ENCODE results near the gene COASY. TPM values are rescaled to one million over a fixed set of nuclear protein-coding genes. Genes with fewer than 3 reads are reported as not detected.

Gene COASY
- 93.1 and 95.4 TPM in 2 replicates for total RNA-seq

GRCh38 chr17:42561897-42562387, at the start of gene COASY:
COASY (plus strand) TSS chr17:42562148; CDS start chr17:42562623, 475 bp downstream.
- intact Hi-C loops (cut with micrococcal nuclease), result loop anchor here (1.0 to 10.0 kb wide), 2 partner anchors 15 to 423 kb away; partner anchors contain the start of genes PSMC3IP, PTGES3L and RUNDC1
- Mint-ChIP-seq H3K4me1 (ENCODE audit: low read depth) (peaks cover 25% of the 10 kb centered on the region), H3K9me3 (no peaks in the 10 kb centered on the region), H3K27me3 (ENCODE audit: insufficient read depth) (no peaks in the 10 kb centered on the region), H3K4me3 (peak within 1 kb of the TSS; percentile 87), H3K27ac (peak within 1 kb of the TSS; percentile 92), H3K36me3 (ENCODE audit: low read depth) (peaks cover 6% of the 10 kb centered on the region)
- DNase-seq (ENCODE audit: low spot score), result peak; percentile 91

- Mint-ChIP-seq H3K27ac (no peak overlapping the region), H3K27me3 (ENCODE audit: insufficient read depth) (peaks cover 2% of the 10 kb centered on the region), H3K4me3 (no peak overlapping the region), H3K9me3 (no peaks in the 10 kb centered on the region), H3K4me1 (ENCODE audit: low read depth) (peaks cover 9% of the 10 kb centered on the region), H3K36me3 (ENCODE audit: low read depth) (peaks cover 6% of the 10 kb centered on the region)
- DNase-seq (ENCODE audit: low spot score), result no peak
- intact Hi-C loops (cut with micrococcal nuclease), result no loop called here
Observed at GRCh38 chr17:42512246-42512645, 49.7 kb upstream of the COASY start.

- no peaks in the 10 kb centered on the region for H3K9me3 Mint-ChIP-seq
- no peak for DNase-seq (ENCODE audit: low spot score)
- peaks cover 2% of the 10 kb centered on the region for H3K27me3 Mint-ChIP-seq (ENCODE audit: insufficient read depth)
- H3K4me3 Mint-ChIP-seq, result no peak overlapping the region
- H3K4me1 Mint-ChIP-seq (ENCODE audit: low read depth), result peaks cover 9% of the 10 kb centered on the region
- H3K36me3 Mint-ChIP-seq (ENCODE audit: low read depth), result peaks cover 4% of the 10 kb centered on the region
- intact Hi-C loops (cut with micrococcal nuclease), result no loop called here
- no peak overlapping the region for H3K27ac Mint-ChIP-seq
Observed at GRCh38 chr17:42512733-42513251, 49.2 kb upstream of the COASY start.

GRCh38 chr17:42513686-42514085, 48.3 kb upstream of the COASY start:
- peaks cover 5% of the 10 kb centered on the region for H3K4me1 Mint-ChIP-seq (ENCODE audit: low read depth)
- H3K36me3 Mint-ChIP-seq (ENCODE audit: low read depth), result peaks cover 1% of the 10 kb centered on the region
- no peak overlapping the region for H3K4me3 Mint-ChIP-seq
- intact Hi-C loops (cut with micrococcal nuclease), result no loop called here
- no peak overlapping the region for H3K27ac Mint-ChIP-seq
- peaks cover 2% of the 10 kb centered on the region for H3K27me3 Mint-ChIP-seq (ENCODE audit: insufficient read depth)
- no peaks in the 10 kb centered on the region for H3K9me3 Mint-ChIP-seq
- DNase-seq (ENCODE audit: low spot score), result no peak

- H3K4me3 Mint-ChIP-seq, result no peak overlapping the region
Observed at GRCh38 chr17:42514279-42514678, 47.7 kb upstream of the COASY start.

GRCh38 chr17:42514867-42515266, 47.1 kb upstream of the COASY start:
- Mint-ChIP-seq H3K4me1 (ENCODE audit: low read depth) (no peaks in the 10 kb centered on the region), H3K27me3 (ENCODE audit: insufficient read depth) (peaks cover 2% of the 10 kb centered on the region), H3K9me3 (no peaks in the 10 kb centered on the region), H3K4me3 (no peak overlapping the region), H3K27ac (no peak overlapping the region), H3K36me3 (ENCODE audit: low read depth) (peaks cover 1% of the 10 kb centered on the region)
- intact Hi-C loops (cut with micrococcal nuclease), result no loop called here
- DNase-seq (ENCODE audit: low spot score), result no peak

More at GRCh38 chr17:42514279-42514678, 47.7 kb upstream of the COASY start:
- Mint-ChIP-seq H3K36me3 (ENCODE audit: low read depth) (peaks cover 1% of the 10 kb centered on the region), H3K27ac (no peak overlapping the region), H3K4me1 (ENCODE audit: low read depth) (no peaks in the 10 kb centered on the region), H3K27me3 (ENCODE audit: insufficient read depth) (peaks cover 2% of the 10 kb centered on the region), H3K9me3 (no peaks in the 10 kb centered on the region)
- no peak for DNase-seq (ENCODE audit: low spot score)
- intact Hi-C loops (cut with micrococcal nuclease), result no loop called here

- intact Hi-C loops (cut with micrococcal nuclease), result loop anchor here (1.0 to 2.0 kb wide), 3 partner anchors 78 to 195 kb away; no protein-coding TSS in a partner anchor
- Mint-ChIP-seq H3K27ac (no peak overlapping the region), H3K9me3 (no peaks in the 10 kb centered on the region), H3K36me3 (ENCODE audit: low read depth) (peaks cover 11% of the 10 kb centered on the region), H3K27me3 (ENCODE audit: insufficient read depth) (peaks cover 4% of the 10 kb centered on the region), H3K4me3 (no peak overlapping the region), H3K4me1 (ENCODE audit: low read depth) (no peaks in the 10 kb centered on the region)
- peak; percentile 70 for DNase-seq (ENCODE audit: low spot score)
Observed at GRCh38 chr17:42517516-42517915, 44.4 kb upstream of the COASY start.

GRCh38 chr17:42518046-42518754, 43.7 kb upstream of the COASY start:
- Mint-ChIP-seq H3K9me3 (no peaks in the 10 kb centered on the region), H3K36me3 (ENCODE audit: low read depth) (peaks cover 11% of the 10 kb centered on the region), H3K4me3 (no peak overlapping the region), H3K4me1 (ENCODE audit: low read depth) (no peaks in the 10 kb centered on the region), H3K27ac (no peak overlapping the region), H3K27me3 (ENCODE audit: insufficient read depth) (peaks cover 4% of the 10 kb centered on the region)
- intact Hi-C loops (cut with micrococcal nuclease), result no loop called here
- DNase-seq (ENCODE audit: low spot score), result no peak

- no peak for DNase-seq (ENCODE audit: low spot score)
- no peaks in the 10 kb centered on the region for H3K9me3 Mint-ChIP-seq
- H3K4me3 Mint-ChIP-seq, result no peak overlapping the region
- peaks cover 4% of the 10 kb centered on the region for H3K27me3 Mint-ChIP-seq (ENCODE audit: insufficient read depth)
- no peaks in the 10 kb centered on the region for H3K4me1 Mint-ChIP-seq (ENCODE audit: low read depth)
- intact Hi-C loops (cut with micrococcal nuclease), result no loop called here
- H3K27ac Mint-ChIP-seq, result no peak overlapping the region
- peaks cover 11% of the 10 kb centered on the region for H3K36me3 Mint-ChIP-seq (ENCODE audit: low read depth)
Observed at GRCh38 chr17:42518755-42519545, 43.0 kb upstream of the COASY start.

- Mint-ChIP-seq H3K27me3 (ENCODE audit: insufficient read depth) (peaks cover 6% of the 10 kb centered on the region), H3K4me1 (ENCODE audit: low read depth) (no peaks in the 10 kb centered on the region), H3K9me3 (no peaks in the 10 kb centered on the region), H3K36me3 (ENCODE audit: low read depth) (peaks cover 10% of the 10 kb centered on the region), H3K4me3 (no peak overlapping the region), H3K27ac (no peak overlapping the region)
- DNase-seq (ENCODE audit: low spot score), result no peak
- intact Hi-C loops (cut with micrococcal nuclease), result no loop called here
Observed at GRCh38 chr17:42519546-42520491, 42.1 kb upstream of the COASY start.

GRCh38 chr17:42520540-42520951, 41.4 kb upstream of the COASY start:
- Mint-ChIP-seq H3K4me1 (ENCODE audit: low read depth) (no peaks in the 10 kb centered on the region), H3K4me3 (no peak overlapping the region), H3K36me3 (ENCODE audit: low read depth) (peaks cover 11% of the 10 kb centered on the region), H3K9me3 (no peaks in the 10 kb centered on the region), H3K27me3 (ENCODE audit: insufficient read depth) (peaks cover 6% of the 10 kb centered on the region), H3K27ac (no peak overlapping the region)
- no peak for DNase-seq (ENCODE audit: low spot score)
- intact Hi-C loops (cut with micrococcal nuclease), result no loop called here

- DNase-seq (ENCODE audit: low spot score), result no peak
- H3K9me3 Mint-ChIP-seq, result no peaks in the 10 kb centered on the region
- H3K4me1 Mint-ChIP-seq (ENCODE audit: low read depth), result no peaks in the 10 kb centered on the region
- H3K27me3 Mint-ChIP-seq (ENCODE audit: insufficient read depth), result peaks cover 5% of the 10 kb centered on the region
- no peak overlapping the region for H3K27ac Mint-ChIP-seq
- peaks cover 11% of the 10 kb centered on the region for H3K36me3 Mint-ChIP-seq (ENCODE audit: low read depth)
- intact Hi-C loops (cut with micrococcal nuclease), result no loop called here
- H3K4me3 Mint-ChIP-seq, result no peak overlapping the region
Observed at GRCh38 chr17:42521036-42521435, 40.9 kb upstream of the COASY start.
